OCI-LY7 (cell line): Measurements from ENCODE around the gene DIP2C.

Experiments used
- CTCF ChIP-seq: fragments of 200-600 bp; sonication (generic); conservative IDR thresholded peaks from 2 replicates; pipeline ENCODE4 v1.5.1; 2014; ENCODE audit warnings: mild to moderate bottlenecking, antibody characterized with exemption, low read length, moderate library complexity, mixed read lengths
- EZH2phosphoT487 ChIP-seq: fragments of 200-600 bp; sonication (generic); IDR thresholded peaks from 2 replicates; pipeline ENCODE4 v1.6.1; 2018; ENCODE audit warnings: low read depth, borderline replicate concordance, mild to moderate bottlenecking, mixed run types, antibody characterized with exemption, low read length, moderate library complexity, mixed read lengths

DNA sequence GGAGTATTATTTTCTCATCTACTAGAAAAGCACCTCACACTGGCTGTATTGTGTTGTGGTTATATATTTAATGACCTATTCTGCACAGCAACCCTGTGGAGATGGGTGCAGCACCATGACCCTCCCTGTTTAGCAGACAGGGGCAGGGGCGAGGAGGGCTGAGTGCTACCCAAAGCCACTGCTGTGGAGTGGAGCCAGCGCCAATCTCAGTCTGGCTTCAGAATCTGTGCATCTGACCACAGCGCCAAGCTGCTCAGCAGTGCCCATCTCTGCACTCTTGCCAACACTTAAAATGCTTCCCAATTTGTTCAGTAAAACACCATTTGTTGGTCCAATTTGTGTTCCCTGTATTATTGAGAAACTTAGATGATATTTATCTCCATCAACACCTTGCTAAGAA, 315.1 kb downstream of the DIP2C start:
- TF ChIP-seq CTCF (no peak), EZH2phosphoT487 (no peak)
